Left hindlimb (tissue), 1 donor: Measurements from ENCODE around the gene ABHD17B.
"Not testable (repeated sequence)": the region's sequence is repeated elsewhere in the genome, so short reads cannot be mapped to it uniquely, and the experiment has no call there.

Experiments used
- DNase-seq: peaks from one replicate; pipeline ENCODE4 v3.0.0-alpha.2; 2018

The ABHD17B gene

GRCh38 chr9:71915495-71915894 lies 4.5 kb upstream of the ABHD17B start:
- DNase-seq = no peak

DNA sequence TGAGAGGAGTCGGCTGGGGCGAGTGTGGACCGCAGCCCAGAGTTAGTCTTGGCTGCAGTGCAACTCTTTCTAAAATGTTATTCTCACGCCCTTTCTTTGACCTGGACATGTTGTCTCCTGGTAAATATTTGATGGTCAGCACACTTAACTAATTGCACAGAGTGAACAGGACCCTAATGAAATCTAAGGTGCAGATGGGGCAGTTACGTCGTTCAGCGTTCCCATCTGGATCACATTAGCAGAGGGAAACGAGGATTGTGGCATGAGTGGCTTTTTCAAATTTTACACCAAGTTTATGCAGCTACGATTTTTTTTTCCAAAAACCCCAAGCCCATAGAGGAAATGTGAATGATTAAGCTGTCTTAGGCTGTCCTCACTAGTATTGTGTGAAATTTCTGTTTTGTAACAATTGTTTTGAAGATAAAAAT lies 929 bp upstream of the ABHD17B start:
- DNase-seq = peak; percentile 72

DNA sequence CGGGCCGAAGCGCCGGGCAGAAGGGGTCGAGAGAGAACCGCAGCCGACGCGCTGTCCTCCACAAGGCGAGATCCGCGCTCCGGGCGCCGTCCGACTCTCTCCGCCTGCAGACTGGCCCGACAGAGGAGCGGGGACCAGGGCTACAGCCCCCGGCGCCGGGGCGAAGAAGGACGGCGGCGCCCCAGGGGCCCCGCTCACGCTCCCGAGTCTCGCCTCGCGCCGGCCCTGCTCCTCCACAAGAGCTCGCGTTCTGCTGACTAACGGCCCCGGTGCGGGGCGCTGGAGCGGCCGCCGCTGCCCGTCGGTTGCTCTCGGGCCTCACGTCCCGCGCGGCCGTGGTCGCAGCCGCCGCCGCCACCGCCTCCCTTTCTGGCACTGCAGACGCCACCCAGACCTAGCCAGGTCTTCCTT lies 338 bp downstream of the ABHD17B start:
- no peak for DNase-seq

DNA sequence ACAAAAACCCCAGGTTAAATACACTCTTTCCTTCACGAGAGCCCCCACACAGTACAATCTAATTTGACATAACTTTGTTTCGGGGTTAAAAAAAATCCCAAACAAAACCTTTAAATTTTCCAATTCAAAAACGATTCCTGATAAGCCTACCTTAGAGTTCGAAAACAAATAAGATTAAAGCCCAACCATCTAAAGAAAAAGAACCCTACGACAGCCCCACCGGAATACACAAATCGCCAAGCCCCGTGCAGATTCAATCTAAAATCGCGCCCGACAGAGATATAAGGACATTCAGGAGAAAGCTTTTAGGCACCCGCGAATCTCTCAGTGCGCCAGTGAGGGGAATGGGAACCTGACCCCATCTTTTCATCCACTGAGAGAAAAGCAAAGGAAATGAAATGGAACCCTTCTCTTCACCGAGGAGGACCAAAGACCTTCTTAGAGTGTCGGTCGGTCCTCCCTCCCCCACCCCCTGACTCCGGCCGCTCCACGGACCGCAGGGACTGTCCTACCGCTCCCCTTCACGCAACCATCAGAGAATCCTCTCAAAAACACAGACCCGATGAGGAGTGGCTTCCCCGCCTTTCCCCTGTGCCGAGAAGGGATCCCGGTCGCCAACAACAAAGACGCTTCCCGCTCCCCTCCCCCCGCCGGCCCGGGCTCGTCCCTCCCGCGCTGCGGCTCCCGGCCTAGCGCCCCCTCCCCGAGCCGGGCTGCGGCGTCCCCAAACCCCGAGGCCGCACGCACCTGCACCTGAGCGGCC lies 925 bp downstream of the ABHD17B start:
- DNase-seq = peak; percentile 76

GRCh38 chr9:71908825-71909224 lies 2.2 kb downstream of the ABHD17B start:
- no peak for DNase-seq

DNA sequence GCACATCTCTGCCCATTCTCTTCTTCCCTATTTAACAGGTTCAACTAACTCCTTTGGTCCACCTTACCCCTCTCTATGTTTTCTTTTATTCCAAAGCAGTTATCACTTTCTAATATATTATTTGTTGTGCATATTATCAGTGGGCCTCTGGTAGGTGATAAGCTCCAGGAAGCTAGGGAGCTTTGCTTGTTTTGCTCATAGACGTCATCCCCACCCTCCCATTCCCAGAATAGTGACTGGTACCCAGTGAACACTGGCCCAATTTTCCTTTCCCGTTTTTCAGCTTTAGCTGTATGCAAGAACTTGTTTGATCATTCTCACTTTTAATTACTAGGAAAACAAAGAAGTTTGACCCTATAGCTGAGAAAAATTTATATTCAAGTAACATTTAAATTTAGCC lies 6.9 kb downstream of the ABHD17B start:
- no peak for DNase-seq

DNA sequence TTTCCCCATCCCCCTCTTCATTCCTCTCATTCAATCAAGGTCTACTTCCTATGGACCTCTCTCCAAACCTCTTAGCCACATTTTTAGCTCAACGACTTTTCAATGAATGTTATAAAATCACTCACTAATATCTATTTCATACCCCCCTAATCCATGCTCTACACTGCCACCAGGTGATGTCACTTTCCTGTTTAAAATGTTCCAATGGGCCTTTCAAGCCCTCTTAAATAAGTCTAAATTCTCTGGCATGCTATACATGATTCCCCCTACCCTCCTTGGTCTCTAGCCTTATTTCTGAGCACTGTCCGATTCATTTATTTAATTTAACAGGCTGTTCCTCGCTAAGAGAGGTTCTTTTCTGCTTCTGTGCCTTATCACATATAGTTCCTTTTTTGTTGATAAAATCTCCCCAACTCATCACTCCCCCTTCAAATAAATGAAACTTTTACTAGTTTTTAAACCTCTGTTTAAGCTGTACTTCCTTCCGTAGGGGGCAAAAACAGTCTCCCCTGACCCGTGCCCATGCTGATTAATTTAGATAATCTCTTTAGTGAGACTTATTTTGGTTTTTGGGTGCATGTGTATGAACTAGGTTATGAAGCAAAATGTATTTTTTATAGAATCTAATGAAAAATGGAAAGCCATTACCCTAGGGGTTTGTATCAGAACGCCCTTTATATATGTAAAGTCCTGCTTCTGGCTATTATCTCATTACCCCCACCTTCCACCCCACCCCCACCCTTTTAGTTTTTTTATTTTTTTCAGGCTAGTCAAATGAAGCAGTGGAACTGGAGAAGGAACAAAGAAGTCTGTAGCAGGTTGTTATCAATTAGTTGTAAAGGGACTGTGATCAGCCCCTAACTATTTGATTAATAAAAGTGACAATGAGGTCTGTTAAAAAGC lies 9.0 kb downstream of the ABHD17B start:
- DNase-seq = no peak

DNA sequence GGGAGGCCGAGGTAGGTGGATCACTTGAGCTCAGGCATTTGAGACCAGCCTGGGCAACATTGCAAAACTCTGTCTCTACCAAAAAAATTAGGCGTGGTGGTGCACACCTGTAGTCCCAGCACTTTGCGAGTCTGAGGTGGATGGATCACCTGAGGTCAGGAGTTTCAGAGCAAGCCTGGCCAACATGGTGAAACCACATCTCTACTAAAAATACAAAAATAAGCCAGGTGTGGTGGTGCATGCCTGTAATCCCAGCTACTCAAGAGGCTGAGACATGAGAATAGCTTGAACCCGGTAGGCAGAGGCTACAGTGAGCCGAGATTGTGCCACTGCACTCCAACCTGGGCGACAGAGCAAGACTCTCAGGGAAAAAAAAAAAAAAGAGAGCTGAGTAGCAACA lies 12.2 kb downstream of the ABHD17B start:
- not testable (repeated sequence) for DNase-seq

- DNase-seq = no peak
Measured at GRCh38 chr9:71897577-71897976, 13.4 kb downstream of the ABHD17B start.

GRCh38 chr9:71896761-71897160 lies 14.2 kb downstream of the ABHD17B start:
- DNase-seq = no peak

GRCh38 chr9:71895955-71896354 lies 15.0 kb downstream of the ABHD17B start:
- DNase-seq = no peak

DNA sequence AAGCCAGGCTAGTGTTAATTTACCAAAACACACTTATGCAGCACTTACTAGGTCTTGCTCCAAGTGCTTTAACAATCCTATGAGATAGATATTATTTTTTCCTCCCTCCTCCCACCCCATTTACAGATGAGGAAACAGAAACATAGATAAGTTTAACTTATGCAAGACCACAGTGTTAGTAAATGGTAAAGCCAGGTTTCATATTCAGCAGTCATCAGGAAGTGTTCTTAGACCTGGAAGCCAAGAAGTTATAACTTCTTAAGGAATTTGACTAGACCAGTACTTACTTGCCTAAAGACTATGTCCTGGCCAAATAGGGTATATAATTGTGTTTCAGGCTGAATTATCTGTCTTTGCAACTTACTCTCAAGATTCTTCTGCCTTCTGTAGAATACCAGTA lies 15.9 kb downstream of the ABHD17B start:
- DNase-seq = no peak

DNA sequence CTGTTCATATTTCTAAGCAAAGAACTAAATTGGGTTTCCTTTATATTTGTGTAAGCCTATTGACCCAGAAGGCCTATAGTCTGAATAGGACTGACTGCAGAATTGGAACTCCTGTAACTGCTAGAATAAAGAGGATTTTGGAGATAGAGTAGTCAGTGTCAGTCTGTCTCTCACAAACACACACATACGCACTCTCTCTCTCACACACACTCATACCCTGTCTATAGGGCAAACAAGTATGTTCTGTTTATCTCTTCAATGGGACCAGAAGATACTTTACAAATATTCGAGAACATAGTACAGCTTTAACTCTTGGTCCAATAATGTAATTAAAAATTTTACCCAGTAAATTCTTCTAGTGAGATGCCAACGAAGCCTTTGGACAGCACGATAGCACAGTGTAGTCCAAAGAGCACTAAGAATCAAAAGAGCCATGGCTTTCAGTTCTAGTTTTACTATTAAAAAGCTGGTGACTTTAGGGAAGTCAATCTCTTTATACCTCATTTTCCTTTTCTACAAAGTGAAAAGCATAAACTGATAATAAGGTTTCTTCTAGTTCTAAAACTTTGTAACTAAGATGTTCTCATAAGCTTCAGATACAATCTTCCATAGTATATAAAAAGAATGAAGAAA lies 19.3 kb downstream of the ABHD17B start:
- DNase-seq = no peak

GRCh38 chr9:71890042-71890679 lies 20.8 kb downstream of the ABHD17B start:
- DNase-seq = no peak

DNA sequence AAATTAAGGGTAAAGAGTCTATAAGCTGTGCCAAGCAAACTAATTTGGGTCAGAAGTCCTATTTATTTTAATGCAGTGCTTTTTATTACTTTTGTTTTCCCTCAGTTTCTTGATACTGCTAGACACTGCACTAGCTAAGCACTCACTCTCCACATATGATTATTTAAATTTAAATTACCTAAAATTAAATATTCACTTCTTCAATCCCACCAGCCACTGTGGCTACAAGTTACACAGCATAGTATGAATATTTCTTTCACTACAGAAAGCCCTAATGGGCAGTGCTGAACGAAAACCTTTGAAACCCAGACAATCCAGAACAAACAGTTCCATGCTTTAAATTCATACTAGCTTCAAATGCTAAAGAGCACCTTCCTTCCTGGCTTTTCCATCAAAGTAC lies 23.6 kb downstream of the ABHD17B start:
- DNase-seq = no peak

- DNase-seq = no peak
Measured at GRCh38 chr9:71886541-71886940, 24.5 kb downstream of the ABHD17B start.

- no peak for DNase-seq
Measured at GRCh38 chr9:71886015-71886414, 25.0 kb downstream of the ABHD17B start.

- DNase-seq = no peak
Measured at GRCh38 chr9:71885467-71885866, 25.5 kb downstream of the ABHD17B start.

DNA sequence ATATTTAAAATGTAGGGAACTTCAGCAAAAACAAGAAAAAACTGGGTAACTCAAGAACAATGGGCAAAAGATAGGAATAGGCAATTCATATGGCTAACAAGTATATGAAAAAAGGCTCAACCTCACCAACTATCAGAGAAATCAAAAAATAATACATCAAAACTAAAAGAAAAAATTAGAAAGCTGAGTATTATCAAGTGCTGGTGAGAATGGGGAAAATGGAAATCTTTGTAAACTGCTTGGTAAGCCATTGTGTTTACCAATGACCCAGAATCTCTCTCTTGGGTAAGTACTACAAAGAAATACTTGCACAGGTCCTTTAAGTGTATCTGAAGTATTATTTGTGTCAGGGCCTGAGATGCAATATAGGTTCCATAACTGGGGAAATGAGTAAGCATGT lies 27.0 kb downstream of the ABHD17B start:
- no peak for DNase-seq

- DNase-seq = no peak
Measured at GRCh38 chr9:71879644-71880174, 31.3 kb downstream of the ABHD17B start.

DNA sequence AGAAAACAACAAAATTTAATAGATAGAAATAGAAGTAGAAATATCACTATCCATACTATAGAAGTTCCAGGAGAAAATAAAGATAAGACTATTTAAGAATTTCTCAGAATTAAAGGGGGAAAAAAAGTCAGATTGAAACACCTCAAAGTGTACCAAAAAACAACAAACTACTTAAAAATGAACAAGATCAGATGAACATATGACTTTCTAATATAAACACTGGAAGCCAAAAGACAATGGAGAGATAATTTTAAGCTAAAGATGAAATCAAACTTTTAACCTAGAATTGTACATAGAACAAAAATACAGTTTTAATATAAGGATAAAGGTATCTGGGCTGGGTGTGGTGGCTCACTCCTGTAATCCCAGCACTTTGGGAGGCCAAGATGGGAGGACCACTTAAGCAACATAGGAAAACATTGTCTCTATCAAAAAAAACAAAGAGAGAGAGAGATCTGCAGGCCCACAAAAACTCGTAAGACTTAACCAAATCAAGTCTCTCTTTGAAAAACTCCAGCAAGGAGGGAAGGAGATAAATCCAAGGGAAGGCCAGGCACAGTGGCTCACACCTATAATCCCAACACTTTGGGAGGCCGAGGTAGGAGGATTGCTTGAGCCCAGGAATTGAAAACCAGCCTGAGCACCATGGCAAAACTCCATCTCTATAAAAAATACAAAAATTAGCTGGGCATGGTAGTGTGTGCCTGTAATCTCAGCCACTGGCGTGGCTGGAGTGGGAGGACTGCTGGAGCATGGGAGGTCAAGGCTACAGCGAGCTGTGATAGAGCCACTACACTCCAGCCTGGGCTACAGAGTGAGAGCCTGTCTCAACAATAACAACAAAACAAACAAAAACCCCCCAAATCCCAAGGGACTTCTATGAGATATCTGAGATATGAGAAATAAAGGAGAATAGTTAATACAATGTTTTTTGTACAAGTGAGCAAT lies 32.4 kb downstream of the ABHD17B start:
- DNase-seq = no peak

DNA sequence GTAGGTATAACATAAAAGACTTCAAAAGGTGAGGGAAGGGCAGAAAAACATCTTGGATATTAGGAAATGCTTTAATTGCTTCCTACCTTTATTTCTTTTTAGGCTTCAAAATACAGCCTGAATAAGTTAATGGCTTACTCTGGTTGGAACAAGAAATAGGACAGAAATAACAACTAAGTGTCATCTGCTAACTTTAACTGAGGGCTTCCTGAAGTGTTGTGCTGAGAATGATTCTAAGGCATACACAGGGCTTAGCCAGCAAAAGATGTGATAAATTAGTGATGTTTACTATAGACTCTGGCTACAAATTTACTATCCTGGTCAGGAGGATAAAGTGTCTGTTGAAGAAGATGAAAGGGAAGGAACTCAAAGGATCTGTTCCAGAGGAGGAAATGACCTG lies 34.2 kb downstream of the ABHD17B start:
- no peak for DNase-seq
